Measurements from ENCODE around the gene BROX.

- TF ChIP-seq FOXA1 (IDR thresholded peaks at IDR 0.05) (no peak), BHLHE40 (IDR thresholded peaks at IDR 0.05; ENCODE audit: borderline replicate concordance) (no peak), FOXM1 (IDR thresholded peaks at IDR 0.05; ENCODE audit: borderline replicate concordance) (no peak), HDGF (IDR thresholded peaks at IDR 0.05; ENCODE audit: borderline replicate concordance) (no peak), NFRKB (IDR thresholded peaks at IDR 0.05) (no peak), PKNOX1 (IDR thresholded peaks at IDR 0.05) (no peak), SP1 (IDR thresholded peaks at IDR 0.05) (no peak), TARDBP (IDR thresholded peaks at IDR 0.05) (no peak), SUZ12 (IDR thresholded peaks at IDR 0.05) (no peak), FOXK2 (IDR thresholded peaks at IDR 0.05) (no peak)
Measured at GRCh38 chr1:222716393-222716792, 4.0 kb downstream of the BROX start.
